HG02884 (cell line): ENCODE results near the gene EPHB6.

ENCODE experiments used
- ATAC-seq: cut with Tn5 transposase; IDR thresholded peaks from one replicate; pipeline ENCODE4 v1.9.1; 2021; ENCODE audit warnings: mild to moderate bottlenecking, moderate library complexity; ENCODE audit not compliant: unreplicated experiment

Gene EPHB6

GRCh38 chr7:142894112-142894984 lies 39.5 kb downstream of the EPHB6 start:
- ATAC-seq, result no peak

GRCh38 chr7:142894985-142895593 lies 40.2 kb downstream of the EPHB6 start:
- no peak for ATAC-seq

GRCh38 chr7:142896151-142896550 lies 41.3 kb downstream of the EPHB6 start:
- no peak for ATAC-seq

GRCh38 chr7:142896741-142897379 lies 42.0 kb downstream of the EPHB6 start:
- ATAC-seq, result no peak

- ATAC-seq, result no peak
These were observed 42.8 kb downstream of the EPHB6 start for GRCh38 chr7:142897691-142898090.

- no peak for ATAC-seq
These were observed 43.7 kb downstream of the EPHB6 start for GRCh38 chr7:142898377-142899170.

GRCh38 chr7:142899661-142900060 lies 44.8 kb downstream of the EPHB6 start:
- no peak for ATAC-seq

GRCh38 chr7:142901426-142902259 lies 46.8 kb downstream of the EPHB6 start:
- no peak for ATAC-seq

- ATAC-seq, result no peak
These were observed 49.3 kb downstream of the EPHB6 start for GRCh38 chr7:142904128-142904527.

GRCh38 chr7:142905759-142906158 lies 50.9 kb downstream of the EPHB6 start:
- ATAC-seq, result no peak

- no peak for ATAC-seq
These were observed 51.8 kb downstream of the EPHB6 start for GRCh38 chr7:142906643-142907042.

GRCh38 chr7:142908290-142908689 lies 53.4 kb downstream of the EPHB6 start:
- no peak for ATAC-seq

- ATAC-seq, result no peak
These were observed 54.3 kb downstream of the EPHB6 start for GRCh38 chr7:142908921-142909890.

GRCh38 chr7:142910031-142910433 lies 55.2 kb downstream of the EPHB6 start:
- no peak for ATAC-seq

- ATAC-seq, result no peak
These were observed 55.6 kb downstream of the EPHB6 start for GRCh38 chr7:142910481-142910880.

- ATAC-seq, result no peak
These were observed 58.2 kb downstream of the EPHB6 start for GRCh38 chr7:142913051-142913450.

- no peak for ATAC-seq
These were observed 58.7 kb downstream of the EPHB6 start for GRCh38 chr7:142913566-142913965.

GRCh38 chr7:142914121-142914520 lies 59.2 kb downstream of the EPHB6 start:
- ATAC-seq, result no peak

- ATAC-seq, result no peak
These were observed 60.4 kb downstream of the EPHB6 start for GRCh38 chr7:142915315-142915714.
